ENCODE data around the gene ICAM2.

The ICAM2 gene

DNA sequence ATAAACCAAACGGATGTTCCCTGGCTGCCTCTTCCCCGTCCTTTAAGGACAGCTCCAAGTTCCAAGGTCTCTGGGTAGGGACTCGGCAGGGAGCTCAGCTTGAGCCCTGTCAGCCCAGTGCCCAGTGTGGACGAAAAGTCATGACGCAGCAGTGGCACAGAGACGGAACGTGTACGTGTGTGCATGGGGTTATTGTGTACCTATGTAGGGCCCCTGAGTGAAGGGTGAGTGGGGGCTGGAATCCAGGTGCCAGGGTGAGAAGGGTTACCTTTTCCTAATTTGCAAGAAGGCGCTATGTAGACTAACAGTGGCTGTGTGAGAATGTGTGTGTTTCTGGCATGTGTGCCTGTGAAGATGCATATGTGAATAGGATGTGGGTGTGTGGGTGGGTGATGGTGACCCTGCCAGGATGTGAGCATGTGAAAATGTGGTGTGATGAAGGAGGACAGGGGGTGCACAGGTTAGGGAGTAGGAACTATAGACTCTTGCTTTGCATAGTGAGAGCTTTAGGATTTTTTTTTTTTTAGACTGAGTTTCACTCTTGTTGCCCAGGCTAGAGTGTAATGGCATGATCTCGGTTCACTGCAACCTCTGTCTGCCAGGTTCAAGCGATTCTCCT is 53.7 kb downstream of the ICAM2 start:
- no peaks in the 10 kb centered on the region for H3K9me3 ChIP-seq (ENCODE audit: control insufficient read depth in 5 of 5, low read length in 5 of 5)
- no peak overlapping the region for H3K27ac ChIP-seq (ENCODE audit: low read depth, low read length)
- no peaks in the 10 kb centered on the region for H3K36me3 ChIP-seq (ENCODE audit: control insufficient read depth in 5 of 5, insufficient read depth in 5 of 5, low read length in 5 of 5)

GRCh38 chr17:63963123-63963522 is 57.3 kb downstream of the ICAM2 start:
- Histone ChIP-seq H3K27me3 (ENCODE audit: control insufficient read depth in 5 of 5, insufficient read depth in 4 of 5, low read length in 5 of 5) (no peaks in the 10 kb centered on the region), H3K4me3 (ENCODE audit: low read depth in 1 of 5, low read length in 5 of 5) (peak overlapping the region in 2 of 5 donors; percentile 13 to 37), H3K9me3 (ENCODE audit: control insufficient read depth in 5 of 5, low read length in 5 of 5) (no peaks in the 10 kb centered on the region), H3K36me3 (ENCODE audit: control insufficient read depth in 5 of 5, insufficient read depth in 5 of 5, low read length in 5 of 5) (peaks cover 0 to 2% (median 0%) of the 10 kb centered on the region in 5 donors), H3K4me1 (ENCODE audit: control insufficient read depth in 5 of 5, insufficient read depth in 5 of 5, low read length in 5 of 5) (peaks cover 8 to 50% (median 28%) of the 10 kb centered on the region in 5 donors), H3K27ac (ENCODE audit: low read depth, low read length) (peak overlapping the region; percentile 84), H3K9ac (ENCODE audit: low read length in 5 of 5) (peak overlapping the region in 2 of 5 donors; percentile 34 to 72)

More for the DNA sequence above, 53.7 kb downstream of the ICAM2 start:
- H3K9ac ChIP-seq (ENCODE audit: low read length in 5 of 5) = no peak overlapping the region
- H3K4me1 ChIP-seq (ENCODE audit: control insufficient read depth in 5 of 5, insufficient read depth in 5 of 5, low read length in 5 of 5) = peaks cover 3 to 44% (median 13%) of the 10 kb centered on the region in 5 donors
- H3K4me3 ChIP-seq (ENCODE audit: low read depth in 1 of 5, low read length in 5 of 5) = no peak overlapping the region
- H3K27me3 ChIP-seq (ENCODE audit: control insufficient read depth in 5 of 5, insufficient read depth in 4 of 5, low read length in 5 of 5) = no peaks in the 10 kb centered on the region

DNA sequence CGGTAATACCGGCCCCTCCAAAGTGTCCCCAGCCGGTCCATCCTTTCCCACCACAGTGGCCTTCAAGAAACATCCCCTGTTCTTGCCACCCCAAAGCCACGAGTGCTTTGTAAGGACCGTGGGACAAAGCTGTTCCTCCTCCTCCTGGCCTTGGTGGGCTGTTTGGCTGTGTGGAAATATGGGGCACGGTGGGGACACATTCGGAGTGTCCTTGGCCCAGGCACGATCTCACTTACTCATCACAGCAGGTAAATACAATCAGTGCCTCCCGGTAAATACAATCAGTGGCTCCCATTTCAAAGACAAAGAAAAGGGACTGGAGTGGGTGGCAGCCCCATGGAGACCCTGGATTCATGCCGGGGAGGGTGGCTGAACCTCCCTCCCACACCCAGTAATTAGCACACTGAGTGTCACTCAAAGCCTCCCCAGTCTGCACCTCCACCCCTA is 58.1 kb downstream of the ICAM2 start:
- H3K36me3 ChIP-seq (ENCODE audit: control insufficient read depth in 5 of 5, insufficient read depth in 5 of 5, low read length in 5 of 5) = peaks cover 0 to 3% (median 1%) of the 10 kb centered on the region in 5 donors
- peak overlapping the region in 4 of 5 donors; percentile 6 to 37 (median 15) for H3K4me3 ChIP-seq (ENCODE audit: low read depth in 1 of 5, low read length in 5 of 5)
- H3K4me1 ChIP-seq (ENCODE audit: control insufficient read depth in 5 of 5, insufficient read depth in 5 of 5, low read length in 5 of 5) = peaks cover 8 to 52% (median 28%) of the 10 kb centered on the region in 5 donors
- no peaks in the 10 kb centered on the region for H3K27me3 ChIP-seq (ENCODE audit: control insufficient read depth in 5 of 5, insufficient read depth in 4 of 5, low read length in 5 of 5)
- no peaks in the 10 kb centered on the region for H3K9me3 ChIP-seq (ENCODE audit: control insufficient read depth in 5 of 5, low read length in 5 of 5)
- H3K27ac ChIP-seq (ENCODE audit: low read depth, low read length) = peak overlapping the region; percentile 84
- H3K9ac ChIP-seq (ENCODE audit: low read length in 5 of 5) = peak overlapping the region in 4 of 5 donors; percentile 9 to 72 (median 36)

- peak overlapping the region; percentile 84 for H3K27ac ChIP-seq (ENCODE audit: low read depth, low read length)
- H3K4me1 ChIP-seq (ENCODE audit: control insufficient read depth in 5 of 5, insufficient read depth in 5 of 5, low read length in 5 of 5) = peaks cover 8 to 57% (median 28%) of the 10 kb centered on the region in 5 donors
- H3K4me3 ChIP-seq (ENCODE audit: low read depth in 1 of 5, low read length in 5 of 5) = peak overlapping the region; percentile 52 to 81 (median 76)
- no peaks in the 10 kb centered on the region for H3K27me3 ChIP-seq (ENCODE audit: control insufficient read depth in 5 of 5, insufficient read depth in 4 of 5, low read length in 5 of 5)
- peak overlapping the region in 2 of 5 donors; percentile 55 to 79 for H3K9ac ChIP-seq (ENCODE audit: low read length in 5 of 5)
- H3K36me3 ChIP-seq (ENCODE audit: control insufficient read depth in 5 of 5, insufficient read depth in 5 of 5, low read length in 5 of 5) = peaks cover 0 to 8% (median 5%) of the 10 kb centered on the region in 5 donors
- H3K9me3 ChIP-seq (ENCODE audit: control insufficient read depth in 5 of 5, low read length in 5 of 5) = no peaks in the 10 kb centered on the region
Measured at GRCh38 chr17:63961355-63962212, 58.8 kb downstream of the ICAM2 start.

GRCh38 chr17:63960430-63960829 is 60.0 kb downstream of the ICAM2 start:
- peak overlapping the region in 3 of 5 donors; percentile 31 to 79 (median 52) for H3K9ac ChIP-seq (ENCODE audit: low read length in 5 of 5)
- peaks cover 8 to 69% (median 31%) of the 10 kb centered on the region in 5 donors for H3K4me1 ChIP-seq (ENCODE audit: control insufficient read depth in 5 of 5, insufficient read depth in 5 of 5, low read length in 5 of 5)
- peak overlapping the region; percentile 12 to 81 (median 76) for H3K4me3 ChIP-seq (ENCODE audit: low read depth in 1 of 5, low read length in 5 of 5)
- peaks cover 0 to 10% (median 5%) of the 10 kb centered on the region in 5 donors for H3K36me3 ChIP-seq (ENCODE audit: control insufficient read depth in 5 of 5, insufficient read depth in 5 of 5, low read length in 5 of 5)
- H3K9me3 ChIP-seq (ENCODE audit: control insufficient read depth in 5 of 5, low read length in 5 of 5) = no peaks in the 10 kb centered on the region
- H3K27ac ChIP-seq (ENCODE audit: low read depth, low read length) = peak overlapping the region; percentile 72
- H3K27me3 ChIP-seq (ENCODE audit: control insufficient read depth in 5 of 5, insufficient read depth in 4 of 5, low read length in 5 of 5) = no peaks in the 10 kb centered on the region

GRCh38 chr17:63960006-63960405 is 60.4 kb downstream of the ICAM2 start:
- peak overlapping the region; percentile 72 for H3K27ac ChIP-seq (ENCODE audit: low read depth, low read length)
- peaks cover 0 to 13% (median 7%) of the 10 kb centered on the region in 5 donors for H3K36me3 ChIP-seq (ENCODE audit: control insufficient read depth in 5 of 5, insufficient read depth in 5 of 5, low read length in 5 of 5)
- peaks cover 8 to 72% (median 31%) of the 10 kb centered on the region in 5 donors for H3K4me1 ChIP-seq (ENCODE audit: control insufficient read depth in 5 of 5, insufficient read depth in 5 of 5, low read length in 5 of 5)
- H3K9me3 ChIP-seq (ENCODE audit: control insufficient read depth in 5 of 5, low read length in 5 of 5) = no peaks in the 10 kb centered on the region
- no peaks in the 10 kb centered on the region for H3K27me3 ChIP-seq (ENCODE audit: control insufficient read depth in 5 of 5, insufficient read depth in 4 of 5, low read length in 5 of 5)
- peak overlapping the region in 4 of 5 donors; percentile 6 to 84 (median 66) for H3K9ac ChIP-seq (ENCODE audit: low read length in 5 of 5)
- H3K4me3 ChIP-seq (ENCODE audit: low read depth in 1 of 5, low read length in 5 of 5) = peak overlapping the region; percentile 12 to 81 (median 76)

GRCh38 chr17:63956296-63956920 is 64.0 kb downstream of the ICAM2 start:
- no peaks in the 10 kb centered on the region for H3K9me3 ChIP-seq (ENCODE audit: control insufficient read depth in 5 of 5, low read length in 5 of 5)
- H3K27me3 ChIP-seq (ENCODE audit: control insufficient read depth in 5 of 5, insufficient read depth in 4 of 5, low read length in 5 of 5) = peaks cover 0 to 4% (median under 1%) of the 10 kb centered on the region in 5 donors
- no peak overlapping the region for H3K4me3 ChIP-seq (ENCODE audit: low read depth in 1 of 5, low read length in 5 of 5)
- H3K9ac ChIP-seq (ENCODE audit: low read length in 5 of 5) = no peak overlapping the region
- H3K4me1 ChIP-seq (ENCODE audit: control insufficient read depth in 5 of 5, insufficient read depth in 5 of 5, low read length in 5 of 5) = peaks cover 4 to 59% (median 27%) of the 10 kb centered on the region in 5 donors
- no peak overlapping the region for H3K27ac ChIP-seq (ENCODE audit: low read depth, low read length)
- H3K36me3 ChIP-seq (ENCODE audit: control insufficient read depth in 5 of 5, insufficient read depth in 5 of 5, low read length in 5 of 5) = peaks cover 0 to 25% (median 12%) of the 10 kb centered on the region in 5 donors

- Histone ChIP-seq H3K4me1 (ENCODE audit: control insufficient read depth in 5 of 5, insufficient read depth in 5 of 5, low read length in 5 of 5) (peaks cover 0 to 55% (median 21%) of the 10 kb centered on the region in 5 donors), H3K9ac (ENCODE audit: low read length in 5 of 5) (no peak overlapping the region), H3K27ac (ENCODE audit: low read depth, low read length) (no peak overlapping the region), H3K9me3 (ENCODE audit: control insufficient read depth in 5 of 5, low read length in 5 of 5) (no peaks in the 10 kb centered on the region), H3K27me3 (ENCODE audit: control insufficient read depth in 5 of 5, insufficient read depth in 4 of 5, low read length in 5 of 5) (peaks cover 0 to 6% (median 4%) of the 10 kb centered on the region in 5 donors), H3K36me3 (ENCODE audit: control insufficient read depth in 5 of 5, insufficient read depth in 5 of 5, low read length in 5 of 5) (peaks cover 0 to 32% (median 18%) of the 10 kb centered on the region in 5 donors), H3K4me3 (ENCODE audit: low read depth in 1 of 5, low read length in 5 of 5) (no peak overlapping the region)
Measured at GRCh38 chr17:63955791-63956190, 64.6 kb downstream of the ICAM2 start.

GRCh38 chr17:63955232-63955631 is 65.2 kb downstream of the ICAM2 start:
- H3K4me1 ChIP-seq (ENCODE audit: control insufficient read depth in 5 of 5, insufficient read depth in 5 of 5, low read length in 5 of 5) = peaks cover 0 to 56% (median 17%) of the 10 kb centered on the region in 5 donors

More at GRCh38 chr17:63955232-63955631, 65.2 kb downstream of the ICAM2 start:
- H3K27ac ChIP-seq (ENCODE audit: low read depth, low read length) = no peak overlapping the region
- H3K9me3 ChIP-seq (ENCODE audit: control insufficient read depth in 5 of 5, low read length in 5 of 5) = no peaks in the 10 kb centered on the region
- H3K4me3 ChIP-seq (ENCODE audit: low read depth in 1 of 5, low read length in 5 of 5) = no peak overlapping the region
- peaks cover 0 to 6% (median 4%) of the 10 kb centered on the region in 5 donors for H3K27me3 ChIP-seq (ENCODE audit: control insufficient read depth in 5 of 5, insufficient read depth in 4 of 5, low read length in 5 of 5)
- H3K9ac ChIP-seq (ENCODE audit: low read length in 5 of 5) = no peak overlapping the region
- peaks cover 0 to 36% (median 19%) of the 10 kb centered on the region in 5 donors for H3K36me3 ChIP-seq (ENCODE audit: control insufficient read depth in 5 of 5, insufficient read depth in 5 of 5, low read length in 5 of 5)
